Measurements from ENCODE around the gene OR14J1. TPM values are rescaled to one million over a fixed set of nuclear protein-coding genes. Genes with fewer than 3 reads are reported as not detected.

OR14J1 gene
- total and polyA plus RNA-seq, 2 experiments from 2014 or later: not detected

GRCh38 chr6:29294499-29294914 lies 7.0 kb upstream of the OR14J1 start:
- Mint-ChIP-seq H3K27ac (no peak overlapping the region), H3K4me1 (peaks cover 6% of the 10 kb centered on the region; the same call in 1 of the 3 replicates), H3K4me3 (no peak overlapping the region), H3K36me3 (ENCODE audit: low read depth) (no peaks in the 10 kb centered on the region), H3K9me3 (no peaks in the 10 kb centered on the region), H3K27me3 (ENCODE audit: insufficient read depth, low read depth, poor library complexity) (peaks cover 3% of the 10 kb centered on the region)
- no peak overlapping the region for H3K27ac ChIP-seq (ENCODE audit: low read depth)
- TF ChIP-seq REST (IDR thresholded peaks at IDR 0.05; ENCODE audit: unreplicated experiment): no peak
- no peak for TF ChIP-seq CREB1 (CRISPR knock-in tag; IDR thresholded peaks at IDR 0.05; ENCODE audit: low read depth)
- no peak for TF ChIP-seq ZNF462 (CRISPR knock-in tag; IDR thresholded peaks at IDR 0.05)
- no peak for TF ChIP-seq EZH2phosphoT487 (IDR thresholded peaks at IDR 0.05; ENCODE audit: unreplicated experiment)
- TF ChIP-seq NANOG (IDR thresholded peaks at IDR 0.05; ENCODE audit: borderline replicate concordance): no peak
- TF ChIP-seq STAT1 (IDR thresholded peaks at IDR 0.05; ENCODE audit: unreplicated experiment): no peak
- TF ChIP-seq JUNB (IDR thresholded peaks at IDR 0.05; ENCODE audit: unreplicated experiment): no peak
- no peak for TF ChIP-seq EZH2 (IDR thresholded peaks at IDR 0.05; ENCODE audit: low read depth, unreplicated experiment)
- TF ChIP-seq ETS1 (IDR thresholded peaks at IDR 0.05): no peak
- TF ChIP-seq ZNF331 (CRISPR knock-in tag; IDR thresholded peaks at IDR 0.05; ENCODE audit: low read depth): no peak
- TF ChIP-seq ZNF114 (CRISPR knock-in tag; IDR thresholded peaks at IDR 0.05): no peak
- TF ChIP-seq POLR2AphosphoS5 (IDR thresholded peaks at IDR 0.05; ENCODE audit: low read depth): no peak
- TF ChIP-seq CTCF (conservative IDR thresholded peaks at IDR 0.05; ENCODE audit: low read depth in 2 of 2): no peak; a peak in 1 of 4 replicates
- H3K9me2 ChIP-seq (ENCODE audit: insufficient read depth): 0 out of 2 replicates have a peak, but pooled peaks cover 9% of the 10 kb centered on the region
- H3K79me2 ChIP-seq (replicated peaks; ENCODE audit: insufficient read depth): no peaks in the 10 kb centered on the region
- H2AFZ ChIP-seq: peak overlapping the region; percentile 39; the same call in 1 of the 2 replicates
- H3K36me3 ChIP-seq (ENCODE audit: insufficient read depth): no peaks in the 10 kb centered on the region
- H3F3A ChIP-seq (replicated peaks; ENCODE audit: low read depth): no peaks in the 10 kb centered on the region
- 0 out of 2 replicates have a peak, but pooled peaks cover 3% of the 10 kb centered on the region for H3K4me1 ChIP-seq (ENCODE audit: insufficient read depth)
- no peak for ATAC-seq
- no peaks in the 10 kb centered on the region for H4K20me1 ChIP-seq (replicated peaks; ENCODE audit: insufficient read depth)
- no peak overlapping the region for H3K4me2 ChIP-seq
- H3K4me3 ChIP-seq: no peak overlapping the region
- DNase-seq (ENCODE audit: low spot score): peak; percentile 6
- no peaks in the 10 kb centered on the region for H3K27me3 ChIP-seq (ENCODE audit: insufficient read depth)
